Hepatocyte (in vitro differentiated cells): Measurements from ENCODE around the gene CCDC201.

Source experiments
- EZH2 ChIP-seq: fragments of 200-600 bp; sonication (generic); IDR thresholded peaks from 2 replicates; pipeline ENCODE4 v1.6.1; 2016; ENCODE audit warnings: antibody characterized with exemption, mild to moderate bottlenecking, borderline replicate concordance
- TF ChIP-seq, protein P1 (sequence below): fragments of 200-600 bp; sonication (generic); IDR thresholded peaks from 2 replicates; pipeline ENCODE4 v1.5.1; 2016; ENCODE audit warnings: antibody characterized with exemption, mild to moderate bottlenecking; ENCODE audit not compliant: poor library complexity

DNA sequence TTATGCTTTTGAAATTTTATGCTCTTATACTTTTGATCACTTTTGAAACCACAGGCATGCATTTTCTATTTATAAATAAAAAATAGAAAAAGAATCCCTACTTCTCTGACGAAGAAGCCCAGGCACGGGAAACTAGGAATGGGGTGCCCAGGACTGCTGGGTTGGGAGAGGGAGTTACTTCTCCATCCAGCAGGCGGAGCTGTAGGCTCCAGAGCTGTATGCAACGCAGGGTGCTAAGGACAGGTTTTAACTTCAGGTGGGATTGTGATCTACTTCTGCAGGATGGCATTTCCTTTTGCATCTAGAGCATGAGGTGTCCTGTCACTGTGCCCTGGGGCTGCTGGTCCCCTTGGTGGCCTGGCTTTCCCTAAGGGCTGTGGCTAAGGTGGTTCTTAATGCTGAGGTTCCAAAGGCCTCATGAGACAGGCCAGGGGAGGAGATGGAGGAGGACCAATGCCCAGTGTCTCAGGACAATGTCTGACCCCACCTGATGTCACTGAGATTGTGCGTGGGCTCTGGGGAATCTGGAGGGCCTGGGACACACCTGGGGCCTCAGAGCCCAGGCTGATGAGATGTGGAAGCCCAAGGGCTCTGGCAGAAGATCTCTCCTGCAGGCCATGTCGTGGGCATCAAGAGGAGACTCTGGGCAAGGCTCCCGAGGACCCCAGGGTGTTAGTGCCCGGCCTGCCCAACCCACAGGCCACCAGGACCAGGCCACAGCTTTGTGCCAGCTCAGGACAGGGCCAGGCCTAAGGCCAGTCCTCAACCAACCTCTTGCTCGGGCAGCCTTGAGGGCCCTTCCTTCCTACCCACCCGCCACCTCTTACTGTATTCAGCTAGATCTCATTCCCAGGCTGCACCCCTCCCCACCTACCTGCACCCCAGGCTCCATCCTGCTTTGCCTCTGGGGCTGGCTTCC, 507 bp downstream of the CCDC201 start:
- TF ChIP-seq, protein P1, sequence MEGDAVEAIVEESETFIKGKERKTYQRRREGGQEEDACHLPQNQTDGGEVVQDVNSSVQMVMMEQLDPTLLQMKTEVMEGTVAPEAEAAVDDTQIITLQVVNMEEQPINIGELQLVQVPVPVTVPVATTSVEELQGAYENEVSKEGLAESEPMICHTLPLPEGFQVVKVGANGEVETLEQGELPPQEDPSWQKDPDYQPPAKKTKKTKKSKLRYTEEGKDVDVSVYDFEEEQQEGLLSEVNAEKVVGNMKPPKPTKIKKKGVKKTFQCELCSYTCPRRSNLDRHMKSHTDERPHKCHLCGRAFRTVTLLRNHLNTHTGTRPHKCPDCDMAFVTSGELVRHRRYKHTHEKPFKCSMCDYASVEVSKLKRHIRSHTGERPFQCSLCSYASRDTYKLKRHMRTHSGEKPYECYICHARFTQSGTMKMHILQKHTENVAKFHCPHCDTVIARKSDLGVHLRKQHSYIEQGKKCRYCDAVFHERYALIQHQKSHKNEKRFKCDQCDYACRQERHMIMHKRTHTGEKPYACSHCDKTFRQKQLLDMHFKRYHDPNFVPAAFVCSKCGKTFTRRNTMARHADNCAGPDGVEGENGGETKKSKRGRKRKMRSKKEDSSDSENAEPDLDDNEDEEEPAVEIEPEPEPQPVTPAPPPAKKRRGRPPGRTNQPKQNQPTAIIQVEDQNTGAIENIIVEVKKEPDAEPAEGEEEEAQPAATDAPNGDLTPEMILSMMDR, result peak; percentile 46
- no peak for TF ChIP-seq EZH2
